ENCODE data around the gene STIP1.

Gene STIP1

DNA sequence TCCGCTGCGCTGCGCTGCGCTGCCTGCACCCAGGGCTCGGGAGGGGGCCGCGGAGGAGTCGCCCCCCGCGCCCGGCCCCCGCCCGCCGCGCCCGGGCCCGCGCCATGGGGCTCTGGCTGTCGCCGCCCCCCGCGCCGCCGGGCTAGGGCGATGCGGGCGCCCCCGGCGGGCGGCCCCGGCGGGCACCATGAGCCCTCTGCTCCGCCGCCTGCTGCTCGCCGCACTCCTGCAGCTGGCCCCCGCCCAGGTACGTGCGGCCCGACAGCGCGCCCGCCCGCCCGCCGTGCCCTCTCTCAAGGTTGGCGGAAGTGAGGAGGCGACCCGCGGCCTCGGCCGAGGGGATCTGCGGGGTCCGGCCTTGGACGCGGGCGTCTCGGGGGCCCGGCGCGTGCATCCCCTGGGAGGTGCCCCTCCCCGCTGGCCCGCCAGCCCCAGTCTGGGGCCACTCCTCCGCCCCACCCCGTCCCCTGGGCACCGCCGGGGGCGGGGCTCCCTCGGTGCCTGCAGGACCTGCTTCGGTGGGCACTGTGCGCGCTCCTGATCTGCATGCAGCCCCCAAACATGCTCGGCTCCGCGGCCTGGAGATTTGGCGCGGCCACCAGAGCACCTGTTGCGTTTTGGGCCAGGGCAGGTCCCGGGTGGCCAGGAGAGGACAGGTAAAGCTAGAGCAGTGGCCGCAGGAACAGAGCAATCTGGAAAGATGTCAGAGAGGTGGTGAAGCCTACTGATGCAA is 48.8 kb downstream of the STIP1 start:
- peaks cover 65 to 71% of the 10 kb centered on the region in 2 experiments for H3K4me1 ChIP-seq (ENCODE audit: control insufficient read depth in 1 of 2, insufficient read depth in 1 of 2, low read depth in 1 of 2, low read length in 1 of 2)
- H3K27me3 ChIP-seq: peaks cover 24% of the 10 kb centered on the region
- H3K36me3 ChIP-seq: no peaks in the 10 kb centered on the region
- H3K9me3 ChIP-seq: no peaks in the 10 kb centered on the region
- H3K27ac ChIP-seq: peak overlapping the region; percentile 40
- peak overlapping the region; percentile 55 to 71 for H3K4me3 ChIP-seq (ENCODE audit: low read depth in 1 of 2, low read length in 1 of 2)
- TF ChIP-seq, protein P1, sequence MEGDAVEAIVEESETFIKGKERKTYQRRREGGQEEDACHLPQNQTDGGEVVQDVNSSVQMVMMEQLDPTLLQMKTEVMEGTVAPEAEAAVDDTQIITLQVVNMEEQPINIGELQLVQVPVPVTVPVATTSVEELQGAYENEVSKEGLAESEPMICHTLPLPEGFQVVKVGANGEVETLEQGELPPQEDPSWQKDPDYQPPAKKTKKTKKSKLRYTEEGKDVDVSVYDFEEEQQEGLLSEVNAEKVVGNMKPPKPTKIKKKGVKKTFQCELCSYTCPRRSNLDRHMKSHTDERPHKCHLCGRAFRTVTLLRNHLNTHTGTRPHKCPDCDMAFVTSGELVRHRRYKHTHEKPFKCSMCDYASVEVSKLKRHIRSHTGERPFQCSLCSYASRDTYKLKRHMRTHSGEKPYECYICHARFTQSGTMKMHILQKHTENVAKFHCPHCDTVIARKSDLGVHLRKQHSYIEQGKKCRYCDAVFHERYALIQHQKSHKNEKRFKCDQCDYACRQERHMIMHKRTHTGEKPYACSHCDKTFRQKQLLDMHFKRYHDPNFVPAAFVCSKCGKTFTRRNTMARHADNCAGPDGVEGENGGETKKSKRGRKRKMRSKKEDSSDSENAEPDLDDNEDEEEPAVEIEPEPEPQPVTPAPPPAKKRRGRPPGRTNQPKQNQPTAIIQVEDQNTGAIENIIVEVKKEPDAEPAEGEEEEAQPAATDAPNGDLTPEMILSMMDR (IDR thresholded peaks at IDR 0.05): no peak

DNA sequence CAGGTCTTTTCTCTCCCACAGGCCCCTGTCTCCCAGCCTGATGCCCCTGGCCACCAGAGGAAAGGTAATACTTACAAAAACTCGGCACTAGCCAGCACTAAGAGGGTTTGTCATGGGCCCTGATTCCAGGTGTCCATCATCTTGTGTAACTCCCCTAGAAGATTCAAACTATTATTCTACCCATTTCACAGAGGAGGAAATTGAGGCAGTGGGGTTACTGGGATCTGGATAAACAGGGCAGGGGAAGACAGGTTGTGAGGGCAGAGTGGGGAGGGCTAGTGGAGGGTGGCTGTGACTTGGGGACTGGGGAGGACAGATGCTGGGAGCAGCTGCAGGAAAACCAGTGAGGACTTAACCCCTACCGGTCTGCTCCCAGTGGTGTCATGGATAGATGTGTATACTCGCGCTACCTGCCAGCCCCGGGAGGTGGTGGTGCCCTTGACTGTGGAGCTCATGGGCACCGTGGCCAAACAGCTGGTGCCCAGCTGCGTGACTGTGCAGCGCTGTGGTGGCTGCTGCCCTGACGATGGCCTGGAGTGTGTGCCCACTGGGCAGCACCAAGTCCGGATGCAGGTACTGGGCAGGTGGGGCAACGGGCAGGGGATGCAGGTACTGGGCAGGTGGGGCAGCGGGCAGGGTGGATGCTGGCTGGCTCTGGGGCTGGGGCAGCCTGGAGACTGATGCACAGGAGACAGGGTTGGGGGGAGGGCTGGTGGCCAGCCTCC is 49.6 kb downstream of the STIP1 start:
- H3K4me1 ChIP-seq (ENCODE audit: control insufficient read depth in 1 of 2, insufficient read depth in 1 of 2, low read depth in 1 of 2, low read length in 1 of 2): peaks cover 70 to 71% of the 10 kb centered on the region in 2 experiments
- no peak overlapping the region for H3K27ac ChIP-seq
- H3K4me3 ChIP-seq (ENCODE audit: low read depth in 1 of 2, low read length in 1 of 2): peak overlapping the region; percentile 55 to 71
- TF ChIP-seq, protein P1 (IDR thresholded peaks at IDR 0.05): no peak
- peaks cover 24% of the 10 kb centered on the region for H3K27me3 ChIP-seq
- no peaks in the 10 kb centered on the region for H3K9me3 ChIP-seq
- no peaks in the 10 kb centered on the region for H3K36me3 ChIP-seq

DNA sequence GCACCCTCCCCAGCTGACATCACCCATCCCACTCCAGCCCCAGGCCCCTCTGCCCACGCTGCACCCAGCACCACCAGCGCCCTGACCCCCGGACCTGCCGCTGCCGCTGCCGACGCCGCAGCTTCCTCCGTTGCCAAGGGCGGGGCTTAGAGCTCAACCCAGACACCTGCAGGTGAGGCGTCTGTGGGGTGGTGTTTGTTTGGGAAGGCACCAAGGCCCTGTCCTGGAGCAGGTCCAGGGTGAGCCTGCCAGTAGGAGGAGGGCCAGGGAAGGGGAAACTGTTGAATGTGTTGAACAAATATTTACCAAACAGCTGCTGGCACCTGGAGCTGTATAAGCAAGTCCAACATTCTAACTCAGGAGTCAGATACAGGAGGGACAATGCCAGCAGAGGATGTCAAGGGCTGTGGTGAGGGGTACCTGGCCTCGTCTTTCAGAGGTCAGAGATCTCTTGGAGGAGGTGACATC is 51.5 kb downstream of the STIP1 start:
- Histone ChIP-seq H3K27ac (peak overlapping the region; percentile 96), H3K4me1 (ENCODE audit: control insufficient read depth in 1 of 2, insufficient read depth in 1 of 2, low read depth in 1 of 2, low read length in 1 of 2) (peaks cover 62 to 71% of the 10 kb centered on the region in 2 experiments), H3K9me3 (no peaks in the 10 kb centered on the region), H3K27me3 (peaks cover 24% of the 10 kb centered on the region), H3K36me3 (no peaks in the 10 kb centered on the region), H3K4me3 (ENCODE audit: low read depth in 1 of 2, low read length in 1 of 2) (no peak overlapping the region)
- TF ChIP-seq, protein P1 (IDR thresholded peaks at IDR 0.05): no peak

DNA sequence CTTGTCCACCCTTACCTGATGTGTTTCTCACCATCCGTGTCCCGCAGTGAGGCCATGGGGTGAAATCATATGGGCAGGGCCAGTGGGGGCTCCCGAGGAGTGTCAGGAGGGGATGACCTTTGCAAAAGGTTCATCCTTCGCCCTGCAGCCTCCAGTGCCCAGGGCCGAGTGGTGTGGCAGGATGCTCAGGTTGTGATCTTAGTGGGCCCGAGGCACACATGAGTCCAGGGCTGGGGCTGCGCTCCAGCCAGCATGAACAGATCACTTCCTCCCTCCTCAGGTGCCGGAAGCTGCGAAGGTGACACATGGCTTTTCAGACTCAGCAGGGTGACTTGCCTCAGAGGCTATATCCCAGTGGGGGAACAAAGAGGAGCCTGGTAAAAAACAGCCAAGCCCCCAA is 52.1 kb downstream of the STIP1 start:
- H3K9me3 ChIP-seq: no peaks in the 10 kb centered on the region
- H3K4me1 ChIP-seq (ENCODE audit: control insufficient read depth in 1 of 2, insufficient read depth in 1 of 2, low read depth in 1 of 2, low read length in 1 of 2): peaks cover 67 to 74% of the 10 kb centered on the region in 2 experiments
- no peaks in the 10 kb centered on the region for H3K36me3 ChIP-seq
- peaks cover 24% of the 10 kb centered on the region for H3K27me3 ChIP-seq
- peak overlapping the region in 1 of 2 experiments; percentile 1 for H3K4me3 ChIP-seq (ENCODE audit: low read depth in 1 of 2, low read length in 1 of 2)
- peak overlapping the region; percentile 96 for H3K27ac ChIP-seq
- TF ChIP-seq, protein P1 (IDR thresholded peaks at IDR 0.05): no peak

DNA sequence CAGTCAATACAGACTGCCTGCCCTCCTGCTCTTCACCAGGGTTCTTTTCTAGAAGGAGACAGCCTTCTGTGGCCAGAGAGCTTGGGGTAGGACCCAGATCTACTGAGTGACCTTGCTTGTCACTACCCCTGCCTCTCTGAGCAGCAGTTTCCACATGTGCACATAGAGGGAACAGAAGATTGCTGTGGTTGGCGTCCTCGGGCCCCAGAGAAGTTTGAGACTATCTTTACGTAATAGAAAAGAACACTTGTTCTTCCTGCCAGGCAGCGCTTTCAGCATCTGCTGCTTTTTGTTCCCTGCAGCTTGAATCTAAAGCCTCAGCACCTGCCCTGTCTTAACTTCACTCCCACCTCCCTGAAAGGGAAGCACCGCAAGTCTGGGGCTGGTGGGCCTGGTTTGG is 53.0 kb downstream of the STIP1 start:
- H3K4me1 ChIP-seq (ENCODE audit: control insufficient read depth in 1 of 2, insufficient read depth in 1 of 2, low read depth in 1 of 2, low read length in 1 of 2): peaks cover 63 to 68% of the 10 kb centered on the region in 2 experiments
- H3K36me3 ChIP-seq: no peaks in the 10 kb centered on the region
- TF ChIP-seq, protein P1 (IDR thresholded peaks at IDR 0.05): no peak
- H3K27me3 ChIP-seq: peaks cover 15% of the 10 kb centered on the region
- peak overlapping the region; percentile 96 for H3K27ac ChIP-seq
- peak overlapping the region in 1 of 2 experiments; percentile 95 for H3K4me3 ChIP-seq (ENCODE audit: low read depth in 1 of 2, low read length in 1 of 2)
- no peaks in the 10 kb centered on the region for H3K9me3 ChIP-seq
